ENCODE results near the gene HTT.
A peak's percentile ranks its signal among the peaks of the same experiment; 100 is the strongest.
"Not testable (repeated sequence)": the region's sequence is repeated elsewhere in the genome, so short reads cannot be mapped to it uniquely, and the experiment has no call there.

Gene HTT

GRCh38 chr4:3040452-3041191 is 33.9 kb upstream of the HTT start:
- no peak for DNase-seq (ENCODE audit: low spot score in 2 of 2)
- in situ Hi-C loops (cut with MboI; ENCODE audit: low sequenced_read_pairs) = no loop called here
- no peak overlapping the region for H3K4me3 ChIP-seq

GRCh38 chr4:3041192-3042142 is 33.0 kb upstream of the HTT start:
- Histone ChIP-seq H3K36me3 (replicated peaks) (no peaks in the 10 kb centered on the region), H3K27me3 (ENCODE audit: low read depth) (no peaks in the 10 kb centered on the region), H3K4me1 (no peaks in the 10 kb centered on the region), H3K9me3 (no peaks in the 10 kb centered on the region), H3K4me3 (no peak overlapping the region)
- in situ Hi-C loops (cut with MboI; ENCODE audit: low sequenced_read_pairs) = no loop called here
- no peak for DNase-seq (ENCODE audit: low spot score in 2 of 2)

More at GRCh38 chr4:3040452-3041191, 33.9 kb upstream of the HTT start:
- Histone ChIP-seq H3K27me3 (ENCODE audit: low read depth) (no peaks in the 10 kb centered on the region), H3K9me3 (no peaks in the 10 kb centered on the region), H3K4me1 (no peaks in the 10 kb centered on the region), H3K36me3 (replicated peaks) (no peaks in the 10 kb centered on the region)

GRCh38 chr4:3042226-3042625 is 32.3 kb upstream of the HTT start:
- Histone ChIP-seq H3K27me3 (ENCODE audit: low read depth) (no peaks in the 10 kb centered on the region), H3K4me3 (no peak overlapping the region), H3K4me1 (no peaks in the 10 kb centered on the region), H3K9me3 (no peaks in the 10 kb centered on the region), H3K36me3 (replicated peaks) (no peaks in the 10 kb centered on the region)
- no peak for DNase-seq (ENCODE audit: low spot score in 2 of 2)
- in situ Hi-C loops (cut with MboI; ENCODE audit: low sequenced_read_pairs) = no loop called here

- in situ Hi-C loops (cut with MboI; ENCODE audit: low sequenced_read_pairs) = no loop called here
- Histone ChIP-seq H3K27me3 (ENCODE audit: low read depth) (no peaks in the 10 kb centered on the region), H3K4me3 (no peak overlapping the region), H3K9me3 (no peaks in the 10 kb centered on the region), H3K4me1 (no peaks in the 10 kb centered on the region), H3K36me3 (replicated peaks) (no peaks in the 10 kb centered on the region)
- DNase-seq (ENCODE audit: low spot score in 2 of 2) = no peak
Measured at GRCh38 chr4:3043282-3044020, 31.0 kb upstream of the HTT start.

GRCh38 chr4:3044870-3045819 is 29.3 kb upstream of the HTT start:
- H3K9me3 ChIP-seq = no peaks in the 10 kb centered on the region
- no peaks in the 10 kb centered on the region for H3K27me3 ChIP-seq (ENCODE audit: low read depth)
- no peaks in the 10 kb centered on the region for H3K36me3 ChIP-seq (replicated peaks)
- no peak for DNase-seq (ENCODE audit: low spot score in 2 of 2)
- in situ Hi-C loops (cut with MboI; ENCODE audit: low sequenced_read_pairs) = no loop called here
- no peaks in the 10 kb centered on the region for H3K4me1 ChIP-seq
- H3K4me3 ChIP-seq = no peak overlapping the region

- Histone ChIP-seq H3K4me3 (no peak overlapping the region), H3K27me3 (ENCODE audit: low read depth) (no peaks in the 10 kb centered on the region), H3K4me1 (no peaks in the 10 kb centered on the region), H3K36me3 (replicated peaks) (no peaks in the 10 kb centered on the region), H3K9me3 (no peaks in the 10 kb centered on the region)
- no peak for DNase-seq (ENCODE audit: low spot score in 2 of 2)
- in situ Hi-C loops (cut with MboI; ENCODE audit: low sequenced_read_pairs) = no loop called here
Measured at GRCh38 chr4:3046162-3046561, 28.3 kb upstream of the HTT start.

GRCh38 chr4:3046623-3047022 is 27.9 kb upstream of the HTT start:
- in situ Hi-C loops (cut with MboI; ENCODE audit: low sequenced_read_pairs) = no loop called here
- no peak overlapping the region for H3K4me3 ChIP-seq
- no peaks in the 10 kb centered on the region for H3K27me3 ChIP-seq (ENCODE audit: low read depth)
- H3K4me1 ChIP-seq = no peaks in the 10 kb centered on the region
- no peaks in the 10 kb centered on the region for H3K9me3 ChIP-seq
- DNase-seq (ENCODE audit: low spot score in 2 of 2) = no peak
- no peaks in the 10 kb centered on the region for H3K36me3 ChIP-seq (replicated peaks)

GRCh38 chr4:3047464-3048286 is 26.8 kb upstream of the HTT start:
- Histone ChIP-seq H3K4me3 (no peak overlapping the region), H3K4me1 (no peaks in the 10 kb centered on the region), H3K27me3 (ENCODE audit: low read depth) (no peaks in the 10 kb centered on the region), H3K36me3 (replicated peaks) (no peaks in the 10 kb centered on the region), H3K9me3 (no peaks in the 10 kb centered on the region)
- DNase-seq (ENCODE audit: low spot score in 2 of 2) = peak; percentile 49 to 80
- in situ Hi-C loops (cut with MboI; ENCODE audit: low sequenced_read_pairs) = no loop called here

GRCh38 chr4:3051141-3051897 is 23.2 kb upstream of the HTT start:
- peaks cover 18% of the 10 kb centered on the region for H3K9me3 ChIP-seq
- H3K27me3 ChIP-seq (ENCODE audit: low read depth); DNase-seq (ENCODE audit: low spot score in 2 of 2); H3K36me3 ChIP-seq (replicated peaks); in situ Hi-C loops (cut with MboI; ENCODE audit: low sequenced_read_pairs); H3K4me1 ChIP-seq; H3K4me3 ChIP-seq: not testable (repeated sequence)

- no peak for DNase-seq (ENCODE audit: low spot score in 2 of 2)
- Histone ChIP-seq H3K36me3 (replicated peaks) (no peaks in the 10 kb centered on the region), H3K4me3 (no peak overlapping the region), H3K9me3 (peaks cover 18% of the 10 kb centered on the region), H3K27me3 (ENCODE audit: low read depth) (no peaks in the 10 kb centered on the region), H3K4me1 (no peaks in the 10 kb centered on the region)
- in situ Hi-C loops (cut with MboI; ENCODE audit: low sequenced_read_pairs) = no loop called here
Measured at GRCh38 chr4:3054169-3054759, 20.2 kb upstream of the HTT start.

GRCh38 chr4:3059943-3060342 is 14.5 kb upstream of the HTT start:
- Histone ChIP-seq H3K4me1 (no peaks in the 10 kb centered on the region), H3K4me3 (no peak overlapping the region), H3K36me3 (replicated peaks) (no peaks in the 10 kb centered on the region), H3K27me3 (ENCODE audit: low read depth) (no peaks in the 10 kb centered on the region), H3K9me3 (peaks cover 5% of the 10 kb centered on the region)
- in situ Hi-C loops (cut with MboI; ENCODE audit: low sequenced_read_pairs) = no loop called here
- DNase-seq (ENCODE audit: low spot score in 2 of 2) = no peak

All from HAP-1 (cell line).